ENCODE results near the gene DVL1.
"Not testable (repeated sequence)": the region's sequence is repeated elsewhere in the genome, so short reads cannot be mapped to it uniquely, and the experiment has no call there.

Gene DVL1

DNA sequence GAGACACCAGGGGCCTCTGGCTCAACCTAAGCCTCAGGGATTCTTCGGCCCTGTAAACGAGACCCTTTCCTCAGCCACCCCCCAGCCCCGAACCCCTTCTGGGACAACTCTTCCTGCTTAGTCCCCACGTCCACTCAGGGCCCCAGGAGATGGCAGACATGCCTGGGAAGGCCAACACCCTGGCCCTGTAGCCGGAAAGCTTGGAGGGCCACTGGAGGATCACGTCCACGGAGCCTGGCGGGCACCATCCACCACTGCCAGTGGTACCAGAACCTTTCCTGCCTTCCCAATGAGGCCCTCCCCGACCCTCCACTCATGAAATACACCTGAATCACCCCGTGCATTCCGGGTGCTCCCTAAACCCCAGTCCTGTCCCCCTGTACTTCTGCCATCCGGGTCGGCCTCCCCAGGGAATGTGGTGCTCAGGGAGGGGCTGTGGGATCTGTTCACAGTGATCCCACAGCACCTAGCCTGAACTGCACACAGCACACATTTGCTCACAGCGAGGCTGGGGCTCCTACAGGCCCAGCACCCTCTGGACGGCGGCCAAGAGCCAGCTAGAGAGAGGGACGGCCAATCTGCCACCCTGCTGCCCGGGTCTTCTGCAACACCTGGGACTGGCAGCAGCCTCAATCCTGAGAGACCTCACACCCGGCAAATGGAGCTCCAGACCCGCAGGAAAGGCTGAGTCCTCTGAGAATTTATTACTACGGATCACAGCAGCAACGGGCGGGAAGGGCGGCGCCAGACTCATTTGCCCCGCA lies 24.0 kb upstream of the DVL1 start:
- DNase-seq, result no peak

DNA sequence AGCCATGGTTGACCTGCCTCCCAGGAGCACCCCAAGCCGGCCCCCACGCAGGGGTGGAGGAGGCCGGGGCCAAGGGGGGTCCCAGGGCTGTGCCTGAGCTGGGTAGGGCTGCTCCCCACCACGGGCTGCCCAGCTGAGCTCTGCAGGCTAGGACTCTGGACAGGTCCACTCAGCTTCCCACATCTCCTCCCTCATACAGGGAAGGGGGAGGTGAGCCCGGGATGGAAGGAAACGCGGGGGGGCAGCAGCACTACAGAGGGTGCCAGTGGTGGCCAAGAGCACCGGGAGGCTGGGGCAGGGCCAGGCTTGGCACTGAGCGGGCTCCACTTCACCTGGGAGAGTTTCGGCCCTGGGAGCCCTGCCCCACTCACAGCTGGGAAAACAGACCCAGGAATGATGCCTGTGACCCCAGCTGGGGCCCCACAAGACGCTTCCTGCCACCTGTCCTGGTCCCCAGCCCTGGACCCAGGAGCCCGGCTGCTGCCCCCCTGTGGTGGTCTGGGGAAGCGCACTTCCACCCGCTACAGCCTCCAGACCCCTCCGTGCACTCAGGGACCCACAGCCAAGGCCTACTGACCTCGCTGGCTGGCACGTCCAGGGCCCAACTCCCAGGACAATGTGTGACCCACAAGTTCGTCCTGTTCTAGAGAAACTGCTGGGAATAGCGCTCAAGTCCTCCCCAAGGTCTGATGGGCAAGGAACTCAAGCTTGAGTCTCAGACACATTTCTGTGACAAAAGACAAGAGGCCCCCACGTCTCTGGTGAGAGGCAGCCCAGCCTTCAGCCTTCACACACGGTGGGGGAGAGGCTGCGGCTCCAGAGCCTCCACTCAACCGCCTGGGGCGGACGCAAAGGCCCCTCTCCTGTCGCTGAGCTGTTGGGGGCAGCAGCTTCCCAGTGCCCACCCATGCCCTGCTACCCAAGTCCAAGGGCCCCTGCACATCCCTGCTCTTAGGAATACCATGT lies 22.8 kb upstream of the DVL1 start:
- peak; percentile 61 for DNase-seq

DNA sequence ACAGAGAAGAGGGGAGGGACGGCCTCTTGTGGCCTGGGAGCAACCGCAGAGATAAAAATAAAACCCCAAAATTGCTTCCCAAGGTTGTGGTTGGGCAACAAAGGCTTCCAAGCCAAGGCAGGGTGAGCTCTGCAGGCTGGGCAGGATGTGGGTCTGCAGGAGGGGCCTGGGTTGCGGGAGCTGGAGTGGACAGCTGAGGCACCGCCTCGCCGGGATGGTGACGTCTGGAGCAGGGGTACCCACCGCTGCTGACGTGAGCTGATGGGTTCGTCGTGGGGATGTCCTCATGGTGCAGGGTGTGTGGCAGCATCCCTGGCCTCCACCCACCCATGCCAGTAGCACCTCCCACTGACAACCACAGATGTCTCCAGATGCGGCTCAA lies 22.1 kb upstream of the DVL1 start:
- no peak for DNase-seq

DNA sequence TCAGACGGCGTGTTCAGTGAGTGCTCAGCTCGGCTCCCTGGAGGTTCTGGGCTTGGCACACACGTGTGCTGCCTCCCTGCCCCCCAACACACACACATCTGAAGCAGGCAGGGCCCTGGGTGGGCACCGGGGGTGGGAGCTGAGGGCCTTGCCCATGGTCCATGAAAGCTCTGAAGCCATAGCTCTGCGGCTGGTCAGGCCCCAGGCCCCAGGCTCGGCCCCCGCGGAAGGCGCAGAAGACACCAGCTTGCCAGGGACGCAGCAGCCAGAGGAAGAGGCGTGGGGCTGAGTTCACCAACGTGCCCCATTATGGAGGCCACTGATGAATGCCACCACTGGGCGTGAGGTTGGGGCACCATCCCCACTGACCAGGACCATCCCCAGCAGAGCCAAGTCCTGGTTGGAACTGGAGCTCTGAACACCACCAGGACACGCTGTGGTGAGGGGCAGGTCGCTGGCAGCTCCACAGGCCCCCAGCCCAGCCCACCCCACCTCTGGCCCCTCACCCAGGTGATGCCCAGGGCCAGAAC lies 21.6 kb upstream of the DVL1 start:
- no peak for DNase-seq

DNA sequence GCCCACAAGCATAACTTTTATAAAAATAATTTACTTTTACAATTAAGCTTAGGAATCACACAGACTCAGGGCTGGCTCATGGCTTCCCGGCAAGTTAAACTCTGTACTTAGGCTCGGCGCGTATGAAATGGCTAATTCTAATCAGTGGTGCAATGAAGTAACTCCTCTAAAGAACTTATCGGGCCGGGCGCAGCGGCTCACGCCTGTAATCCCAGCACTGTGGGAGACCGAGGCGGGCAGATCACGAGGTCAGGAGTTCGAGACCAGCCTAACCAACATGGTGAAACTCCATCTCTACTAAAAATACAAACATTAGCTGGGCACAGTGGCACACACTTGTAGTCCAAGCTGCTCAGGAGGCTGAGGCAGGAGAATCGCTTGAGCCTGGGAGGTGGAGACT lies 20.9 kb upstream of the DVL1 start:
- DNase-seq, result not testable (repeated sequence)

DNA sequence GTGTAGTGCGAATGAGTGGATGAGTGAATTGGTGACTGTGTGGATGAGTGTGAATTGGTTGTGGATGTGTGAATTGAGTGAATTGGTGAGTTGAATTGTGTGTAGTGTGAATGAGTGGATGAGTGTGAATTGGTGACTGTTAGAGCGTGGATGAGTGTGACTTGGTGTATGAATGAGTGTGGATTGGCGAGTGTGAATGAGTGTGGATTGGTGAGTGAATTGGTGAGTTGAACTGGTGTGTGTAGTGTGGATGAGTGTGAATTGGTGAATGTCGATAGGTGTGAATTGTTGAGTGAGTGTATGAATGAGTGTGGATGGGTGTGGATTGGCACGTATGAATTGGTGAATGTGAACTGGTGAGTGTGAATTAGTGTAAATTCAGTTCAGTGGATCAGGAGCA lies 18.1 kb upstream of the DVL1 start:
- DNase-seq, result no peak

DNA sequence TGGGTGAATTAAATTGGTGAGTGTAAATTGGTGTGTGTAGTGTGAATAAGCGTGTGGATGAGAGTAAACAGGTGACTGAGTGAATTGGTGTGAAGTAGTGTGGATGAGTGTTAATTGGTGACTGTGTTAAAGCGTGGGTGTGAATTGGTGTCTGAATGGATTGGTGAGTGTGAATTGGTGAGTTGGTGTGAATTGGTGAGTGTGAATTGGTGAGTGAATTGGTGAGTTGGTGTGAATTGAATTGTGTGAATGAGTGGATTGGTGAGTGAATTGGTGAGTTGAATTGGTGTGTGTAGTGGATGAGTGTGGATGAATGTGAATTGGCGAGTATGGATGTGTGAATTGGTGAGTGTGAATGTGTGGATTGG lies 17.5 kb upstream of the DVL1 start:
- DNase-seq, result no peak

DNA sequence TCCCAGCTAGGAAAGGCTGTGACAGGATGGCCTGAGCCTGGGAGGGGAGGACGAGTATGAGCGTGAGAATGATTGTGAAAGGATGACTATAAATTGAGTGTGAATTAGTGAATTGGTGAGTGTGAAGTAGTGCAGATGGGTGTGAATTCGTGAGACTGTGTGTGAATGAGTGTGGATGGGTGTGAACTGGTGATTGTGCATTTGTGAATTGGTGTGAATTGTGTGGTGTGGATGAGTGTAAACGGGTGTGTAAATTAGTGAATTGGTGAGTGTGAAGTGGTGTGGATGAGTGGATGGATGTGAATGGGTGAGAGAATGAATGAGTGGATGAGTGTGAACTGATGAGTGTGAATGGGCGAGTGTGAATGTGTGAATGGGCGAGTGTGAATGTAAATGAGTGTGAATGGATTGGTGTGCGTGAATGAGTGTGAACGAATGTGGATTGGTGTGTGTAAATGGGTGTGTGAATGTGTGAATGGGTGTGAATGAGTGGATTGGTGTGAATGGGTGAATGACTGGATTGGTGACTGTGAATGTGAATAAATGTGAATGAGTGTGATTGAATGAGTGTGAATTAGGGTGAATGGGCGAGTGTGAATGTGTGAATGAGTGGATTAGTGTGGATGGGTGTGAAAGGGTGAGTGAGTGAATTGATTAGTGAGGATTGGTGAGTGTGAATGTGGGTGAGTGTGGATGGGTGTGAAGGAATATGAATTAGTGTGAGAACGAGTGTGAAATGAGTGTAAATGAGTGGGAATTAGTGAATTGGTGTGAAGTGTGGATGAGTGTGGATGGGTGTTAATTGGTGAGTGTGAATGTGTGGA lies 16.9 kb upstream of the DVL1 start:
- DNase-seq, result no peak

DNA sequence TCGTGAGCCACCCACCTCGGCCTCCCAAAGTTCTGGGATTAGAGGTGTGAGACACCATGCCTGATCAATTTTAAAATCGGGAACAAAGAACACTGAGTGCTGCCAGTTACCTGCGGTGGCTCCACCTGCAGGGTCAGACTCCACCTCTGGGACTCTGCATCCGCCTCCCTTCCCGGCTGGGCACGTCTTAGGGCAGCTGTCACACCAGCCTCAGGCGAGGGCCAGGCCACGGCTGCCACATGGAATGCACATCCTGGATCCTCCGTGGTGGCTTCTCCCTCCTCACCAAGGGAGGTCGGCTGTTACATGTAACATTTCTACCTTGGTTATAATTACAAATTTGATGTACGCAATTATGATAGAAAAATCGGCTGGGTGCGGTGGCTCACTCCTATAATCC lies 15.0 kb upstream of the DVL1 start:
- DNase-seq, result no peak

DNA sequence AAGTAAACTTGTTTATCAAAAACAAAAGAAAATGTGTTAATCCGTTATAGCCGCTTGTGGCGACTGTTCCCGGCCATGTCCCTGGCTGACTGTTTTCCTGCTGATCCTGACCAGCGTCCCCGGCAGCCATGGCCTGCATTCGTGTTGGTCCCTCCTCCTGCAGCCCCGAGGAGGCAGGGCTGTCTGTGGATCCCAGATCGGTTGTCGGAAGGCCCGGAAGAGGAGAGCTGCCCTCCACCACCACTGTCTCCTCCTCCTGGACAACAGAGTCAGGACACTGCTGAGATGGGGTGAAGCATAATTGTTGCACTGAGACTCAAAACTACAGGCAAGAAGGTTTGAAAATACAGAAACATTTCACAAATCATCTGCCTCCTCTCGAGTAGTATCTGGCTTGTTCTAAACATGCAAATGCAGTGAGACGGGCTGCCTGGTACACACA lies 12.8 kb upstream of the DVL1 start:
- DNase-seq, result peak; percentile 85

DNA sequence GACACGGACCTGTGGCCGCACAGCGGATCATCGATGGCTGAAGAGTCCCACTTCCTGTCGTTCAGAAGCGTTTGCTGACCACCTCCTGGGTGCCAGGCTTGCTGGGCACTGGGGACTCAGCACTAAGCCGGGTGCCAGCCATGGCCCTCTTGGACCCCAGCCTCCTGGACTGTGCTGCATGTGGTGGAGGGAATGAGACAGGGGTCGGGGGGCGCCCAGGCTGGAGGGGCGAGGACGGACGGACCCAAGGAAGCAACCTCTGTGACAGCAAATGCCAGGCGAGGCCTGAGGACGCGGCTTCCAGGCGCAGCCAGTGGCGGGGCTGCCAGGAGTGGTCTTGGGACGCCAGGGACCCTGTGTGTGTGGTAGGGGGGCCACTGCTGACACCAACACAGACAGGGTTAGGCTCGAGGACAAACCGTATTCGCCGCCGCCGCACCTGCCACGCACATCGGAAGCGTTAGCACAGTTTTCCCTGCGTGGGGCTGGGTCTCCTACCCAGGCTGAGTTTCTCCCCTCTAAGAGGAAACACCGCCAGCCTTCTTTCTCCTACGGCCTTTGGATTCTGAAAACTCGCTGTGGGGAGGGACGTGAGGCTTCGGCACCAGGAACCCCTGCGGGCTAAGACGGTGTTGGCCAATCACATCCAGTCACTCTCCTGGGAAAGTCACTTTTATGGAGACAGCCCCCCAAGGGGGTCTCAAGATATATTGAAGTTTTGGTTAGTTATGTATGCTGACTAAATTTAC lies 12.2 kb upstream of the DVL1 start:
- DNase-seq, result no peak

DNA sequence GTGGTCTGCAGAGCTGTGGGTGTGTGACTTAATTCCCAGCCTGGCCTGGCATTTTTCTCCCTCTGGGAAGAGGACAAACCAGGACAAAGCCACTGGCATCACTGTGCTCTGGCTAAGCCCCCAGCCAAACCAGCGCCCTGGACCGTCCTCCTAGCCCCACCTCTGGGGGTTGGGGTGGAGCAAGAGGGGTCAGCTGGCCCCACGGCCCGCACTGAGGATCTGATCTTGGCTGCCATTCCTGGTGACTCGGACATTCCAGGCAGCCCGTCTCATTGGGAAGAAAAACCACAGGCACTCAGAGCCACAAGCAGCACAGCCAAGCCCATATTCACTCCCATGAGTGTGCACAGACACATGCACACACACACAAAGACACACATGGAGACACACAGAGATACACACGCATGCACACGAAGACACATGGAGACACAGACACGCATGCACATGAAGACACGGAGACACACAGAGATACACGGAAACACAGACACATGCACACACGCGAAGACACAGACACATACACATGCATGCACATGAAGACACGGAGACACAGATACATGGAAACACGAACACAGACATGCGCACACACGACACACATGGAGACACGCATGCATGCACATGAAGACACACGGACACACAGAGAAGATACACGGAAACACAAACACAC lies 11.4 kb upstream of the DVL1 start:
- DNase-seq, result peak; percentile 97

DNA sequence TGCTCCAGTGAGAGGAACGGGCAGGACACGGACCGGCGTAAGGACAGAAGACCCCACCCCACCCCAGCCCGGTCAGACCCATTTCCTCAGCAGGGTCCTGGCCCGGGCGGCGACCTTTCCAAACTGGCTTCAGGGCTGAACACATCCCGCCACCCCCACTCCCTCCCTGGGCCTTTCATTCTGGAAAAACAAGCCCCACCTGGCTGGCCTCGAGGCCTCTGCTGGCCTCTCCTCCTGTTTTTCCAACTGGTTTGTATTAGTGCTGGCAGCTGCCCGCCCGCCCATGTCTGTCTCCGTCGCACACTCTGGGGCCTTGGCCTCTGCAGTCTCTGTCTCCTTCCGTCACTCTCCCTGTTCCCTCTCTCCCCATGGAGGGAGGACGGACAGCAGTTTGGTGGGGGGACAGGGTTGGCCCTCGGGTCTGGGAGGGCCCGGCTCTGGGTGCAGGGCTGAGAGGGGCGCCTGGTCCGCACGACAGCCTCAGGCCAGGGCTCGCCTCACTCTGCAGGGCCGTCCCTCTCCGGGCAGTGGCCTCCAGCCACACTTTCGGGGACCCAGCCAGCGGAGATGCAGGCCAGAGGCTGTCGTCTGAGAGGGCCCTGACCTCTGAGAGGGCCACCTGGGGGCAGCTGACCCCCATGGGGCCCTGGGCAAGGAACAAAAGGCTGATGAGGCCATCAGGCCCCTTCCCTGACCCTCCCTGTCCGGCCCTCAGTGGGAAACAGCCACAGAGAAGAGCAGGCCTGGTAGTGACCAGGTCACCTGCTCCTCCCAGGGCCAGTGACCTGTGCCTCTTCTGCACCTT lies 10.6 kb upstream of the DVL1 start:
- peak; percentile 65 for DNase-seq

DNA sequence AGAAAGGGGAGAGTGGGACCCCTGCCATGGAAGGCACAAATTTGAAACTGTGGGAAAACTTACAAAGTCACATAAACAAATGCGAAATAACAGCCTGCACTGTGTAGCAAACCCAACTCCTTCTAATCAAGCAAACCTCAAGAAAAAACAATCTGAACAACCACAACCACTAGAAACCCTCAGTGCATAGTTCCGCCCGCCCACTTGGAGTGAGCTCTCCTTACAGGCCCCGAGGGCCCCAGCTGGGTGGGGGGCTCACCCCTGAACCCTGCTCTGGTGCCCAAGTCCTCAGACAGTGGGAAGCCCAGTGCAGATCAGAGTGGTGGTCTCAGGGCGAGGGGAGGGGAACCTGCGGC lies 10.1 kb upstream of the DVL1 start:
- peak; percentile 57 for DNase-seq

DNA sequence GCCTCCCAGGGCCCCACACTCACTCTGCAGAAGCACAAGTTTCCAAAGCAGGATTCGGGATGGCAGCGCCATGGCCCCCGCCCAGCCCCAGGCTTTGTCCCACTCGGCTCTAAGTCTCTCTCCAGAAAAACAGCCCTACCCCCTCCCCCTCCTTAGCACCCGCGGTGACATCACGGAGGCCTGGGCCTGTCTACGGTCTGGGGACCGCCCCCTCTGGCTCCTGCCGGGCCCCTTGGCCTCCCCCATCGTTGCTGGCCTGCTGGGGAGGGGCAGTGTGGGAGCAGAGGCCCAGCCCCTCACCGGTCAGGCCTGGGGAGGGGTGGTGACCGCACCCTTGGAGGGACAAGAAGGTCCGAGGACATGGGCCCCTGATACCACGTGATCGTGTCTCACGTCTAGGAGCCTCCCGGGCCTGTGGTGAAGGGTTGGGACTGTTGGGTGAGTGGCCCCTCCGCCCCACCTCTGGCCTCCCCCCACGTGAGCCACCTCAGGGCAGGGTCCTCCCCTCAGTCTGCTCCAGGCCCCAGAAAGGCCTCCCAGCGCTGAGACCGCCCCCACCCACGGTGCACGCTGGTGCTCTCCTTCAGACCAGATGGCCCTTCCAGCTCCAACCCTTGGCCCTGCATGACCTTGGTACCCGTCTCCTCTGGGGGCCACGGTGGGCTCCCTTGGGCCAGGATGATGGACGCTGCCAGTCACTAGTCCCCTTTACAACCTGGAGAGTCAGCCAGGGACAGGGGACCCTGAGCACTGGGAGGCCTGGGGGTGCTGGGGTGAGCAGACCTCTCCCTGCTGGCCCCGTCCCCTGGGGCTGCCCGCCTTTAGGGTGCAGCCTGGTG lies 9.4 kb upstream of the DVL1 start, which contains the start of gene MXRA8:
Gene MXRA8 (minus strand): TSS at position 123 of the 839 bp plus-strand sequence. CDS start 51 bp downstream, at position 72.
- peak; percentile 89 for DNase-seq

DNA sequence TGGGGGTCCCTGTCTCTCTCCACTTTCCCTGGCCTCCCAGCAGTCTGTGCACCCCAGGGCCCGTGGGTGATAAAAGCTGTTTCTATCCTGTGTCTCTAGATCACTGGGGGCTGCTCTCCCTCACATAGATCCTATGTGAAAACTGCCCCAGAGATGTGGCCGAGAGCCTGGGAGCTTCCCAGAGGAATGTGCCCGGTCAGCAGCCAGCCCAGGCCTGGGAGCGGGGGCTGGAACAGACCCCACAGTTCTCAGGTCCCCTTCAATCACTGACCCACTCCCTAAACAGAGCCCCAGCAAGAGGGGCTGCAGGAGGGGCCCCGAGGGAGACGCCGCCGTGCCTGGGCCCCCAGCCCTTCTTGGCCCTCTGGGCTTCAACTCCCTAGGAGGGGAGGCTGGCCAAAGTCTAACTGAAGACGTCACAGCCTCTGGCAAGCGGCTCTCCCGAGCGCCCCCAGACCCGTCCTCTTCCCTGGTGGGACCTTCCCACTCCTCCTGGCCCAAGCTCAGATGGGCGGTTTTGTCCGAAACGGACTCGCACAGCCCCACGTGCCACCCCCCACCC lies 8.7 kb upstream of the DVL1 start:
- DNase-seq, result peak; percentile 53

DNA sequence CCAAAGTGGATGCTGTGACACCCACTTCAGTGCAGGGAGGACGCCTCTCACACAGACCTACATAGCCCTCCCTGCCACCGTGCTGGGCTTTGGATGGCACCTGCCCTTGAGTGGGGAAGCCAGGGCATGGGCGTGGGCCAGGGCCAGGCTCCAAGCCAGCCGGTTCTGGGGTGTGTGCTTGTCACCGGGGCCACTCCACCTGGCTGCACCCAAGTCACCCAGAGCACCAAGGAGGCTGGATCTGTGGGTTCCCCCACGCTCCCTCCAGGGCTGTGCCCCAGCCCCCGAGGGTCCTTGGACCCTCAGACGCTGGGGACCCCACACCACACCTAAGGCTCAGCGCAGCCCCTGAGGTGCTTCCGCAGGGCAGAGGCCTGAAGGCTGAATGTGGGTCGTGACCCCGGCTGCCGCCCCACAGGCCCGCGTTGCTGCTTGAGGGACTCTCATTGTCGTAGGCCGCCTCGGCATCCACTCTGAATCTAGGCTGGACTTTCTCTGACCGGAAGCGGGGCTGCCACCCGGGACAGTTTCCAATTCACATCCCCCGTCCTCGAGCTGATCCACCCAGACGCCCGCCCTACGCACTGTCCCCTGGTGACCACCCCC lies 7.7 kb upstream of the DVL1 start:
- DNase-seq, result peak; percentile 63

DNA sequence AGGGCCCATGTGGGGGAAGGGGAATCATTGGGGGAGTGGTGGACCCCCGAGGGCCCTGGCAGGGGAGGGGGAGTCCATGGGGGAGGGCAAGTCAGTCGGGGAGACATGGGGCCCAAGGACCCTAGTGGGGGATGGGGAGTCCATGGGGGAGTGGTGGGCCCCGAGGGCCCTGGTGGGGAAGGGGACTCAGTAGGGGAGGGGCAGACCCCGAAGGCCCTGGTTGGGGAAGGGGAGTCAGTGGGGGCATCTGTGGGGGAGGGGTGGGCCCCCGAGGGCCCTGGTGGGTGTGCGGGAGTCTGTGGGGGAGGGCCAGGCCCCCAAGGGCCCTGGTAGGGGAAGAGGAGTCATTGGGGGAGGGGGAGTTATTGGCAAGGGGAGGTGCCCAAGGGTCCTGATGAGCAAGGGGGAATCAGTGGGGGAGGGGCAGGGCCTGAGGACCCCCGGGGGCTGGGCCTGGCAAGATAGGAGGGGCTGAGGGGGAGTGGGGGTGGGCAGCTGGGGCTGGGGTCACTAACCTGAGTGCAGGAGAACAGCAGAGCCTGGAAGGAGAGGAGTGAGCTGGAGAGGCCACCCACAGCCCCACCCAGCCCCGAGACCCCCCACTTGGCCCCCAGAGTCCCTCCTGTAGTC lies 7.1 kb upstream of the DVL1 start:
- DNase-seq, result no peak

Data from EL (cell line).